Pancreas (tissue), 10 donors: Measurements from ENCODE around the gene TPST1. TPM values are rescaled to one million over a fixed set of nuclear protein-coding genes. Genes with fewer than 3 reads are reported as not detected.

Source experiments
- ATAC-seq, 4 donors: fragments of 200-7000 bp; cut with Tn5 transposase; one replicate each; pipeline versions ENCODE4 v1.8.0 to v1.9.1; 2020; ENCODE audit warnings: mild to moderate bottlenecking in 4 of 4, moderate library complexity in 4 of 4
- DNase-seq, 6 donors: peaks; one replicate each; pipeline ENCODE4 v3.0.0-alpha.2; 2020
- FAIRE-seq: peaks from 2 replicates; lab custom pipeline; 2012; peaks lifted over from hg19 to GRCh38; lab: Jason Lieb, UNC
- H3K27ac ChIP-seq, 4 donors: fragments of 200-600 bp; sonication (generic); 1 replicate in 3 of 4; 2 replicates in 1 of 4; pipeline versions ENCODE4 v1.5.0 to v1.8.0; 2020
- H3K27me3 ChIP-seq, 4 donors: fragments of 200-600 bp; one replicate each; pipeline ENCODE4 v1.8.0; 2021
- H3K36me3 ChIP-seq, 3 donors: fragments of 200-600 bp; sonication (generic) in 1 of 3; one replicate each; pipeline versions ENCODE4 v1.5.0 to v1.8.0; 2020 to 2021
- H3K4me1 ChIP-seq, 3 donors: fragments of 200-600 bp; one replicate each; pipeline ENCODE4 v1.8.0; 2021
- H3K4me3 ChIP-seq, 4 donors: fragments of 200-600 bp; sonication (generic) in 2 of 4; one replicate each; pipeline versions ENCODE4 v1.5.0 to v1.8.0; 2020 to 2021
- H3K9me3 ChIP-seq, 4 donors: fragments of 200-600 bp; one replicate each; pipeline ENCODE4 v1.8.0; 2021
- WGBS, 2 donors: extraction: QIAGEN DNeasy Blood & Tissue Kit; methylation state at CpG; one replicate each; pipeline ENCODE4 v1.1.7; 2013; 5-methylcytosine and 5-hydroxymethylcytosine counted together
- intact Hi-C, 3 donors: fragments of 100-400 bp; cut with DNase I; formaldehyde crosslinking; loops; one replicate each; pipeline versions ENCODE4 v1.11.1 to v1.14.2; 2022
- polyA plus RNA-seq, 2 donors: library from polyadenylated mRNA; stranded (reverse); fragments of 200-250 nt; gene quantifications; one replicate each; pipeline ENCODE4 v1.2.3, GENCODE V29; 2013
- total RNA-seq, 6 donors: library from RNA; stranded (reverse); fragmentation: NEBNext Ultra II Directional in 4 of 6; extraction: Animal tissue kit (Norgen Biotek cat#: 25700) in 4 of 6; gene quantifications; one replicate each; pipeline versions ENCODE4 v1.2.1 to v1.2.4, GENCODE V29; 2021 to 2023
- TF ChIP-seq, protein P1 (sequence below), 4 donors: fragments of 200-600 bp; sonication (generic) in 3 of 4; IDR thresholded peaks; one replicate each; pipeline versions ENCODE4 v1.5.0 to v1.8.0; 2021; ENCODE audit warnings: antibody characterized with exemption in 4 of 4
- donor health status: healthy with polysubstance abuse.
- donor health status: DM: no; HTN: no; CAD: no; lungs with moderate emphysema.
- donor health status: DM: no; HTN: no; CAD: no.
- donor health status: control.
- donor health status: control.
- donor health status: Bipolar disorder and iron deficiency.
- donor health status: DM: yes; HTN: yes; CAD: no.
- donor health status: DM: no; HTN: no; CAD: no.
- donor health status: DM: no; HTN: no; CAD: no.
- donor health status: DM: yes; HTN: yes; CAD: no.

Gene TPST1
- total and polyA plus RNA-seq, 8 donors: 3.3 to 18.5 (median 6.3) TPM

DNA sequence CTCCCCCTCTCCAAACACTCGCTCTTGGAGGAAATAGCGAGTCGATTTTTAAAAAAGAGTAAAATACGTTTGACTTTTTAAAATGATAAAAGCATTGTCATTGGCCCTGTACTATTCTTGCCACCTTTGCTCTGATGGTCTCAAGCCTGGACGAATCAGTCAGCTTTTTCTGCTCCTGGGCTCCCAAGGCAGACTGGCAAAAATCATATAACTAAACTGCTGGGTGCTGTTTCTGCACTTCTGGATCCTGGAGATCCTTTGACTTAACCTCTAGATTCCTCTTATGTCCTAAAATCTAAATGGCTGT, 1.8 kb downstream of the TPST1 start:
- intact Hi-C loops: no loop called here
- Histone ChIP-seq H3K27me3 (no peaks in the 10 kb centered on the region), H3K27ac (no peak overlapping the region), H3K4me3 (peak overlapping the region in 2 of 4 donors; percentile 96 to 97), H3K9me3 (no peaks in the 10 kb centered on the region), H3K4me1 (peaks cover 0 to 12% (median 11%) of the 10 kb centered on the region in 3 donors), H3K36me3 (no peaks in the 10 kb centered on the region)
- no peak for ATAC-seq
- DNase-seq: no peak
- no peak for FAIRE-seq
- TF ChIP-seq, protein P1, sequence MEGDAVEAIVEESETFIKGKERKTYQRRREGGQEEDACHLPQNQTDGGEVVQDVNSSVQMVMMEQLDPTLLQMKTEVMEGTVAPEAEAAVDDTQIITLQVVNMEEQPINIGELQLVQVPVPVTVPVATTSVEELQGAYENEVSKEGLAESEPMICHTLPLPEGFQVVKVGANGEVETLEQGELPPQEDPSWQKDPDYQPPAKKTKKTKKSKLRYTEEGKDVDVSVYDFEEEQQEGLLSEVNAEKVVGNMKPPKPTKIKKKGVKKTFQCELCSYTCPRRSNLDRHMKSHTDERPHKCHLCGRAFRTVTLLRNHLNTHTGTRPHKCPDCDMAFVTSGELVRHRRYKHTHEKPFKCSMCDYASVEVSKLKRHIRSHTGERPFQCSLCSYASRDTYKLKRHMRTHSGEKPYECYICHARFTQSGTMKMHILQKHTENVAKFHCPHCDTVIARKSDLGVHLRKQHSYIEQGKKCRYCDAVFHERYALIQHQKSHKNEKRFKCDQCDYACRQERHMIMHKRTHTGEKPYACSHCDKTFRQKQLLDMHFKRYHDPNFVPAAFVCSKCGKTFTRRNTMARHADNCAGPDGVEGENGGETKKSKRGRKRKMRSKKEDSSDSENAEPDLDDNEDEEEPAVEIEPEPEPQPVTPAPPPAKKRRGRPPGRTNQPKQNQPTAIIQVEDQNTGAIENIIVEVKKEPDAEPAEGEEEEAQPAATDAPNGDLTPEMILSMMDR (IDR thresholded peaks at IDR 0.05): no peak
- WGBS, 2 donors: 6 to 8% methylated on average over 5 of the region's 5 CpGs

DNA sequence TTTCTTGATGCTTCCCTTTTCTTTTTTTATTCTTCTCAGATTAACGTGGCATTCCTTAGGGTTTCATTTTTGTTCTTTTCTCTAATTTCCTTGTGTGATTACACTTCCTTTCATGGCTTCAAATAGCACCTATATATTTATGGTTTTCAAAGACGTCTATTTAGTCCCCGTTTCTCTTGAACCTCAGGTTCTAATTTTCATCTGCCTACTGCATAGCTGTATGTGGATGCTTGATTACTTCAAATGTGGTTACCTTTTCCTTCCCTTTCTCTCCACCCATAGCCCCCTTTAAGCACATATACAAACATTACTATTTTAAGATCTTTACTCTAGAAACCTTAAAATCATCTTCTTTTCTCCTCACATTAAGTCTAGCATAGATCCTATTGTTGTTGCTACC, 2.4 kb downstream of the TPST1 start:
- intact Hi-C loops: no loop called here
- WGBS, 2 donors: 65 to 75% methylated on average over 3 of the region's 3 CpGs
- no peaks in the 10 kb centered on the region for H3K27me3 ChIP-seq

DNA sequence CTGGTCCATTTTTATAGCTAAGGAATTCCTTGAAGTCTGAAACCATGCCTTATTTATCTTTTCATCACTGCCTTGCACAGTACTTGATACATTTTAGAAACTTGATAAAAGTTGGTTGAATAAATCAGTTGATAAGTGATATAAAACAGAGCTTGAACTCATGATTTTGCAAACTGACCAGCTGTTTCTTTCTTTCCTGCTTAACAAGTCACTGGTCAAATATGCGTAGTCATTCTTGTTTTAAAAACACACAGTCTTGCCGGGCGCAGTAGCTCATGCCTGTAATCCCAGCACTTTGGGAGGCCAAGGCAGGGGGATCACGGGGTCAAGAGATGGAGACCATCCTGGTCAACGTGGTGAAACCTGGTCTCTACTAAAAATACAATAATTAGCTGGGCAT, 6.3 kb downstream of the TPST1 start:
- ATAC-seq (no peak), DNase-seq (peak in 1 of 6 donors; percentile 9), FAIRE-seq (no peak)
- no peak overlapping the region for H3K4me3 ChIP-seq
- TF ChIP-seq, protein P1 (IDR thresholded peaks at IDR 0.05): no peak
- H3K27ac ChIP-seq: no peak overlapping the region
- no peaks in the 10 kb centered on the region for H3K27me3 ChIP-seq
- H3K36me3 ChIP-seq: no peaks in the 10 kb centered on the region
- no peaks in the 10 kb centered on the region for H3K9me3 ChIP-seq
- intact Hi-C loops: no loop called here
- WGBS, 2 donors: 79 to 82% methylated on average over 5 of the region's 5 CpGs
- peaks cover 0 to 12% (median 6%) of the 10 kb centered on the region in 3 donors for H3K4me1 ChIP-seq

More for the DNA sequence above, 2.4 kb downstream of the TPST1 start:
- H3K27ac ChIP-seq: no peak overlapping the region
- H3K4me1 ChIP-seq: peaks cover 0 to 12% (median 11%) of the 10 kb centered on the region in 3 donors
- TF ChIP-seq, protein P1 (IDR thresholded peaks at IDR 0.05): no peak
- no peaks in the 10 kb centered on the region for H3K9me3 ChIP-seq
- no peak overlapping the region for H3K4me3 ChIP-seq
- ATAC-seq: no peak
- FAIRE-seq: no peak
- no peak for DNase-seq
- no peaks in the 10 kb centered on the region for H3K36me3 ChIP-seq

DNA sequence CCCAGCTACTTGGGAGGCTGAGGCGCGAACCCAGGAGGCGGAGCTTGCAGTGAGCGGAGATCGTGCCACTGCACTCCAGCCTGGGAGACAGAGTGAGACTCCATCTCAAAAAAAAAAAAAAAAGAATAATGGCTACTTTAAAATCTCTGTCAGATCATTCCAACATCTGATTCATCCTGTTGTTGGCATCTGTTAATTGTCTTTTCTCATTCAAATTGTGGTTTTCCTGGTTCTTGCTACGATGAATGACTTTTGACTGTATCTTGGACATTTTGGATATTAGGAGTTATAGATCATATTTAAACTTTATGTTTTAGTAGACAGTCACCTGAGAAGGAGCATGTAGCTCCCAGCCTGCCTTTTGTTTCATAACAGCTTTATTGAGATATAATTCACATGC, 8.5 kb downstream of the TPST1 start:
- DNase-seq (no peak), FAIRE-seq (no peak), ATAC-seq (no peak)
- no peaks in the 10 kb centered on the region for H3K4me1 ChIP-seq
- no peaks in the 10 kb centered on the region for H3K36me3 ChIP-seq
- no peak overlapping the region for H3K27ac ChIP-seq
- WGBS, 2 donors: 97% methylated on average over 6 of the region's 6 CpGs
- intact Hi-C loops: no loop called here
- no peak overlapping the region for H3K4me3 ChIP-seq
- TF ChIP-seq, protein P1 (IDR thresholded peaks at IDR 0.05): no peak
- H3K9me3 ChIP-seq: no peaks in the 10 kb centered on the region
- H3K27me3 ChIP-seq: no peaks in the 10 kb centered on the region

DNA sequence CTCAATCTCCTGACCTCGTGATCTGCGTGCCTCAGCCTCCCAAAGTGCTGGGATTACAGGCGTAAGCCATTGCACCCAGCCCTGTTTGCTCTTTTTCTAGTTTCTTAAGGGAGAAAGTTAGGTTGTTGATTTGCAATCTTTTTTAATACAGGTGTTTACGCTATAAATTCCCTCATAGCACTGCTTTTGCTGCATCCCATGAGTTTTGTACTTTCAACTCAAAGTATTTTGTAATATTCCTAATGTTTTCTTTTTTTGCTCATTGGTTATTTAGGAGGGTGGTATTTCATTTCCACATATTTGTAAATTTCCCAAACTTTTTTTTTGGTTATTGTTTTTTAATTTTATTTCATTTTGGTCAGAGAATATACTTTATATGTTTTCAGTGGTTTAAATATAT, 11.6 kb downstream of the TPST1 start:
- DNase-seq: no peak
- WGBS, 2 donors: 97 to 99% methylated on average over 4 of the region's 4 CpGs
- no peak overlapping the region for H3K4me3 ChIP-seq

More for the DNA sequence above, 11.6 kb downstream of the TPST1 start:
- Histone ChIP-seq H3K36me3 (no peaks in the 10 kb centered on the region), H3K9me3 (no peaks in the 10 kb centered on the region), H3K4me1 (no peaks in the 10 kb centered on the region), H3K27me3 (no peaks in the 10 kb centered on the region), H3K27ac (no peak overlapping the region)
- no peak for ATAC-seq
- intact Hi-C loops: no loop called here
- no peak for FAIRE-seq
- TF ChIP-seq, protein P1 (IDR thresholded peaks at IDR 0.05): no peak
